ENCODE measurements around the gene SCAMP5. TPM values are rescaled to one million over a fixed set of nuclear protein-coding genes. Genes with fewer than 3 reads are reported as not detected.

Gene SCAMP5
- total RNA-seq, 4 donors from 2014 or later: 11.3 to 24.8 (median 15.8) TPM; not detected in 1

- intact Hi-C loops (cut with DNase I; ENCODE audit: low total_unique reads) (no loop called here), in situ Hi-C loops (cut with MboI; ENCODE audit: low pct_ligation_motif_present in 1 of 4, low pct_unique_long_range_greater_than_20kb in 1 of 4, low sequenced_read_pairs in 3 of 4) (no loop called here)
- WGBS, 2 donors (ENCODE audit: low coverage in 1 of 2): 73 to 82% methylated on average over 3 to 5 of the region's 5 CpGs
- TF ChIP-seq POLR2A (IDR thresholded peaks at IDR 0.05): no peak
- TF ChIP-seq EP300 (IDR thresholded peaks at IDR 0.05; ENCODE audit: low read depth): no peak
- TF ChIP-seq, protein P1, sequence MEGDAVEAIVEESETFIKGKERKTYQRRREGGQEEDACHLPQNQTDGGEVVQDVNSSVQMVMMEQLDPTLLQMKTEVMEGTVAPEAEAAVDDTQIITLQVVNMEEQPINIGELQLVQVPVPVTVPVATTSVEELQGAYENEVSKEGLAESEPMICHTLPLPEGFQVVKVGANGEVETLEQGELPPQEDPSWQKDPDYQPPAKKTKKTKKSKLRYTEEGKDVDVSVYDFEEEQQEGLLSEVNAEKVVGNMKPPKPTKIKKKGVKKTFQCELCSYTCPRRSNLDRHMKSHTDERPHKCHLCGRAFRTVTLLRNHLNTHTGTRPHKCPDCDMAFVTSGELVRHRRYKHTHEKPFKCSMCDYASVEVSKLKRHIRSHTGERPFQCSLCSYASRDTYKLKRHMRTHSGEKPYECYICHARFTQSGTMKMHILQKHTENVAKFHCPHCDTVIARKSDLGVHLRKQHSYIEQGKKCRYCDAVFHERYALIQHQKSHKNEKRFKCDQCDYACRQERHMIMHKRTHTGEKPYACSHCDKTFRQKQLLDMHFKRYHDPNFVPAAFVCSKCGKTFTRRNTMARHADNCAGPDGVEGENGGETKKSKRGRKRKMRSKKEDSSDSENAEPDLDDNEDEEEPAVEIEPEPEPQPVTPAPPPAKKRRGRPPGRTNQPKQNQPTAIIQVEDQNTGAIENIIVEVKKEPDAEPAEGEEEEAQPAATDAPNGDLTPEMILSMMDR (IDR thresholded peaks at IDR 0.05): no peak
- TF ChIP-seq POLR2AphosphoS5 (IDR thresholded peaks at IDR 0.05): no peak
- no peak for DNase-seq
- Histone ChIP-seq H3K9me3 (no peaks in the 10 kb centered on the region), H3K36me3 (no peaks in the 10 kb centered on the region), H3K27ac (no peak overlapping the region), H3K4me3 (no peak overlapping the region), H3K27me3 (no peaks in the 10 kb centered on the region), H3K4me1 (peaks cover 0 to 4% (median 0%) of the 10 kb centered on the region in 4 donors)
Measured at GRCh38 chr15:74982183-74982582, 13.2 kb upstream of the SCAMP5 start.

GRCh38 chr15:74983725-74984231 is 11.6 kb upstream of the SCAMP5 start:
- Histone ChIP-seq H3K27me3 (no peaks in the 10 kb centered on the region), H3K27ac (peak overlapping the region in 3 of 4 donors; percentile 9 to 48 (median 12)), H3K9me3 (no peaks in the 10 kb centered on the region), H3K36me3 (no peaks in the 10 kb centered on the region), H3K4me1 (peaks cover 0 to 4% (median 0%) of the 10 kb centered on the region in 4 donors), H3K4me3 (no peak overlapping the region)
- DNase-seq: no peak
- WGBS, 2 donors (ENCODE audit: low coverage in 1 of 2): 7 to 11% methylated on average over 2 to 4 of the region's 4 CpGs
- TF ChIP-seq EP300 (IDR thresholded peaks at IDR 0.05; ENCODE audit: low read depth) (no peak), POLR2AphosphoS5 (IDR thresholded peaks at IDR 0.05) (peak in 1 of 3 donors; percentile 15)
- intact Hi-C loops (cut with DNase I; ENCODE audit: low total_unique reads): no loop called here
- in situ Hi-C loops (cut with MboI; ENCODE audit: low pct_ligation_motif_present in 1 of 4, low pct_unique_long_range_greater_than_20kb in 1 of 4, low sequenced_read_pairs in 3 of 4): no loop called here

GRCh38 chr15:74988007-74988800 is 7.2 kb upstream of the SCAMP5 start:
- intact Hi-C loops (cut with DNase I; ENCODE audit: low total_unique reads) (no loop called here), in situ Hi-C loops (cut with MboI; ENCODE audit: low pct_ligation_motif_present in 1 of 4, low pct_unique_long_range_greater_than_20kb in 1 of 4, low sequenced_read_pairs in 3 of 4) (no loop called here)
- DNase-seq: peak; percentile 65
- H3K9me3 ChIP-seq: no peaks in the 10 kb centered on the region
- H3K4me3 ChIP-seq: no peak overlapping the region
- H3K27me3 ChIP-seq: no peaks in the 10 kb centered on the region
- no peak for TF ChIP-seq POLR2A (IDR thresholded peaks at IDR 0.05)
- TF ChIP-seq EP300 (IDR thresholded peaks at IDR 0.05; ENCODE audit: low read depth): no peak
- TF ChIP-seq, protein P1 (IDR thresholded peaks at IDR 0.05): peak; percentile 29 to 62 (median 50)
- peaks cover 0 to 3% (median 0%) of the 10 kb centered on the region in 4 donors for H3K4me1 ChIP-seq
- H3K27ac ChIP-seq: no peak overlapping the region
- WGBS, 2 donors (ENCODE audit: low coverage in 1 of 2): 14 to 37% methylated on average over 1 to 4 of the region's 4 CpGs
- H3K36me3 ChIP-seq: no peaks in the 10 kb centered on the region

DNA sequence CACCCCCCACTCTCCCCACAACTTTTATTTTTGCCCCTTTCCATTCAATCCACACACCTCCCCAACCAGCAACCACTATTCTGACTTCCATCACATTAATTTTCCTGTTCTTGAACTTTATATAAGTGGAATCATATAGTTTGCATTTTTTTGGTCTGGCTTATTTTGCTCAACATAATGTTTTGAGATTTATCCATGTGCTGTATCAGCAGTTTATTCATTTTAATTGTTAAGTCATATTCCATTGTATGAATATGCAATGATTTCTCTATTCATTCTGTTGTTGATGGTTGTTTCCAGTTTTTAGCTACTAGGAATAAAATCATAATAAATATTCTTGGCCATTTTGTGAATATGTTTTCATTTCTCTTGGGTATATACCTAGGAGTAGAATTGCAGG is 5.8 kb upstream of the SCAMP5 start:
- Histone ChIP-seq H3K4me1 (no peaks in the 10 kb centered on the region), H3K4me3 (no peak overlapping the region), H3K36me3 (no peaks in the 10 kb centered on the region), H3K27ac (no peak overlapping the region), H3K9me3 (no peaks in the 10 kb centered on the region), H3K27me3 (no peaks in the 10 kb centered on the region)
- no peak for DNase-seq
- in situ Hi-C loops (cut with MboI; ENCODE audit: low pct_ligation_motif_present in 1 of 4, low pct_unique_long_range_greater_than_20kb in 1 of 4, low sequenced_read_pairs in 3 of 4) (no loop called here), intact Hi-C loops (cut with DNase I; ENCODE audit: low total_unique reads) (no loop called here)
- no peak for TF ChIP-seq EP300 (IDR thresholded peaks at IDR 0.05; ENCODE audit: low read depth)
- TF ChIP-seq, protein P1 (IDR thresholded peaks at IDR 0.05): no peak
- TF ChIP-seq POLR2AphosphoS5 (IDR thresholded peaks at IDR 0.05): no peak
- no peak for TF ChIP-seq POLR2A (IDR thresholded peaks at IDR 0.05)
